Adipocyte (in vitro differentiated cells): Measurements from ENCODE around the gene SACM1L.

Experiments
- DNase-seq: peaks from one replicate; pipeline ENCODE4 v3.0.0-alpha.2; 2015; ENCODE audit warnings: low read depth
- H3K27me3 ChIP-seq: replicated peaks from 2 replicates; pipeline ENCODE4 v1.7.0; 2013; ENCODE audit warnings: mild to moderate bottlenecking, low read length, moderate library complexity; ENCODE audit not compliant: control insufficient read depth, insufficient read depth
- H3K36me3 ChIP-seq: 2 replicates; pipeline ENCODE4 v1.7.0; 2013; ENCODE audit warnings: low read length, mild to moderate bottlenecking, moderate library complexity; ENCODE audit not compliant: control insufficient read depth, insufficient read depth, severe bottlenecking
- H3K4me1 ChIP-seq: 2 replicates; pipeline ENCODE4 v1.7.0; 2013; ENCODE audit warnings: mild to moderate bottlenecking, low read length, moderate library complexity; ENCODE audit not compliant: control insufficient read depth, insufficient read depth
- H3K4me3 ChIP-seq: 2 replicates; pipeline ENCODE4 v1.7.0; 2013; ENCODE audit warnings: mild to moderate bottlenecking, low read length, moderate library complexity
- H3K9ac ChIP-seq: 2 replicates; pipeline ENCODE4 v1.7.0; 2013; ENCODE audit warnings: mild to moderate bottlenecking, low read length, moderate library complexity
- H3K9me3 ChIP-seq: 2 replicates; pipeline ENCODE4 v1.7.0; 2013; ENCODE audit warnings: mild to moderate bottlenecking, low read length, moderate library complexity; ENCODE audit not compliant: control insufficient read depth

Gene SACM1L

DNA sequence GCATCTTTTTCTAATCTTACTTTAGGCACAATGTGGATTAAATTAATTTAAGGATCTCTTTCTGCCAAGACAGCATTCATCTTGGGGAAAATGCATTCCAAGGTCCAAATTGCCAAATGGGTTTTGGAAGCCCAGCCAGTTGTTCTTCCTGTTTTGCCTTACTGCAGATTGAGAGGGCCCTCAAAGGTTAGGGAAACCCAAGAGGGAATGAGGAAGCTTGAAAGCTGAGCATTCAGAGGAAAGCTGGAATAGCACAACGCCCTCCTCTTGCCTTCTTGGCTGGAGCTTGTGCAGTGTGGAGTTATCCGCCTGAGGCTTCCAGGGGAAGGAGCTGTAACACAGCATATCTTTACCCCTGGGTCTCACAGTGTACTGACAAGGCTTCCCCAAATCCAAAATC is 18.2 kb upstream of the SACM1L start:
- Histone ChIP-seq H3K4me3 (no peak overlapping the region), H3K4me1 (peaks cover 44% of the 10 kb centered on the region), H3K9ac (peak overlapping the region; percentile 27), H3K36me3 (peaks cover 15% of the 10 kb centered on the region), H3K9me3 (no peaks in the 10 kb centered on the region), H3K27me3 (no peaks in the 10 kb centered on the region)
- peak; percentile 81 for DNase-seq

DNA sequence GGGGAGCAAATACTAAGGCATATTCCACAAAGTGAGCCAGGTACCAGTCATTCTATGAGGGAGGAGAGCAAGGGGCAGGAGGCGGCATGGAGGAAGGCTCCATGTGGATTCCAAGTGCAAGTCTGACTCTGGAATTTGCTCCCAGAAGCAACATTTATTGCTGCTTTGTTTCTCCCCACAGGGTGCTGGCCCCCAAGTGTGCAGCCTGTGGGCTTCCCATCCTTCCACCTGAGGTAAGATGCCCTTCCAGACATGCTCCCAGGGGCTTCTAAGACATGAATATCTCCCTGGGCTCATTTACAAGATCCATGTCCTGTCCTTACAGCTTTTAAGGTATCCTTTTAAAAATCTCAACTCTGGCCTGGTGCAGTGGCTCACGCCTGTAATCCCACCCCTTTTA is 15.9 kb upstream of the SACM1L start:
- no peaks in the 10 kb centered on the region for H3K9me3 ChIP-seq
- H3K4me1 ChIP-seq, result peaks cover 44% of the 10 kb centered on the region
- H3K9ac ChIP-seq, result no peak overlapping the region
- no peak for DNase-seq
- H3K27me3 ChIP-seq, result no peaks in the 10 kb centered on the region
- H3K36me3 ChIP-seq, result peaks cover 19% of the 10 kb centered on the region
- no peak overlapping the region for H3K4me3 ChIP-seq

DNA sequence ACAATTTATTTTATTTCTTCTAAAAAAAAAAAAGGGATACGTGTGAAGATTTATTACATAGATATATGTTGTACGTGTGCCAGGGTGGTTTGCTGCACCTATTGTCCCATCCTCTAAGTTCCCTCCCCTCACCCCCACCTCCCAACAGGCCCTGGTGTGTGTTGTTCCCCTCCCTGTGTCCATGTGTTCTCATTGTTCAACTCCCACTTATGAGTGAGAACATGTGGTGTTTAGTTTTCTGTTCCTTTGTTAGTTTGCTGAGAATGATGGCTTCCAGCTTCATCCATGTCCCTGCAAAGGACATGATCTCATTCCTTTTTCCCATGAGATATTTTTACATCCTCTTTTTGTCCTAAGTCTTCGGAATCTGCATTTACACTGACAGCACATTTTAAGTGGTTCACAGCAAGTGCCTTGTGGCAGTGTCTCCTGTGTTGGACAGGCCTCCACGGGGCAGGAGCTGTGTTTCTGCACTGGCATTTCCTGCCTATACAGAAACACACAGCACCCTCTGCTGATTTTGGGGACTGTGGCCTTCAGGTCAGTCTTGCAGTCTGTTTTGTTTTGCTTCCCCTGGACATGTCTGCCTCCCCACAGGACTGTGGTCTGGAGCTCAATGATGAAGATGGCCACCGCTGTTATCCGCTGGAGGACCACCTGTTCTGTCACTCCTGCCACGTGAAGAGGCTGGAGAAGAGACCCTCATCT is 12.7 kb upstream of the SACM1L start:
- Histone ChIP-seq H3K27me3 (no peaks in the 10 kb centered on the region), H3K36me3 (peaks cover 32% of the 10 kb centered on the region), H3K9ac (no peak overlapping the region), H3K4me1 (peaks cover 24% of the 10 kb centered on the region), H3K4me3 (no peak overlapping the region), H3K9me3 (no peaks in the 10 kb centered on the region)
- DNase-seq, result no peak

DNA sequence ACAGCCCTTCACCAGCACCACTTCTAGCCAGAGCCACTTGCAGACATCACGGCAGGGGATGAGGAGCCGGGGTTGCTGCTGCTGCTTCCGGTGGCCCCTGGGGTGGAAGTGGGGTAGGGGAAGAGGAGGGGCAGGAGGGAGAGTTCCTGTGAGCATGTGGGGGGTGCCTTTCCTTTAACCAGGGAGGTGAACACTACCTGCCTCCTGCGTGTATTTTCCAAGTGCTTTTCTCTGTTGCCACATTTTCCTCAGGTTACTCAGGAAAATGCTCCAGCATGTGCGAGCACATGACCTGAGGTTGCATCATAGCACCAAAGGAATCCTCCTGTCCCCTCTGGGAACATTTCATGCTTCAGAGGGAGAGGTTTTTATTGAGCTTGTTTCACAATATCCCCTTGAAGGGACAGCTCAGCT is 12.2 kb upstream of the SACM1L start:
- Histone ChIP-seq H3K27me3 (no peaks in the 10 kb centered on the region), H3K4me3 (no peak overlapping the region), H3K9me3 (no peaks in the 10 kb centered on the region), H3K9ac (no peak overlapping the region), H3K36me3 (peaks cover 32% of the 10 kb centered on the region), H3K4me1 (peaks cover 21% of the 10 kb centered on the region)
- peak; percentile 87 for DNase-seq

DNA sequence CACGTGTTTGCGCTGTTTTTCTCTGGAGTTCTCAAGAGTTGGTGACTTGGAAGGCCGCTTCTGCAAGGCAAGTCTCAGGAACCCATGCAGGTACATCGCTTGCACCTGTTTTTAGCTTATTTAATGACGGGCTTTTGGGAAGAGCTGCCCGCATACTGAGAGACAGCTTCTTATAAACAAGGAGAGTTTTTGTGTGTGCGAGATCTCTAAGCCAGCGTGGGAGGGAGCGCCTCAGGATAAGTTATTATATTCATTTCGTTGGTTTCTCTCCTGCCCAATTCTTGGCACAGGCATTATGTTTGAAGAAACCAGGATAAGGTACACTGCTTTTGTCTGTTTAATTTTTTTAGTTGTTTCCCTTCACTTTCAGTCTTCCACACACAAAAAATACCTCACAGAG is 11.4 kb upstream of the SACM1L start:
- no peaks in the 10 kb centered on the region for H3K27me3 ChIP-seq
- H3K9ac ChIP-seq, result no peak overlapping the region
- peaks cover 21% of the 10 kb centered on the region for H3K4me1 ChIP-seq
- DNase-seq, result no peak
- H3K4me3 ChIP-seq, result no peak overlapping the region
- no peaks in the 10 kb centered on the region for H3K9me3 ChIP-seq
- H3K36me3 ChIP-seq, result peaks cover 28% of the 10 kb centered on the region

DNA sequence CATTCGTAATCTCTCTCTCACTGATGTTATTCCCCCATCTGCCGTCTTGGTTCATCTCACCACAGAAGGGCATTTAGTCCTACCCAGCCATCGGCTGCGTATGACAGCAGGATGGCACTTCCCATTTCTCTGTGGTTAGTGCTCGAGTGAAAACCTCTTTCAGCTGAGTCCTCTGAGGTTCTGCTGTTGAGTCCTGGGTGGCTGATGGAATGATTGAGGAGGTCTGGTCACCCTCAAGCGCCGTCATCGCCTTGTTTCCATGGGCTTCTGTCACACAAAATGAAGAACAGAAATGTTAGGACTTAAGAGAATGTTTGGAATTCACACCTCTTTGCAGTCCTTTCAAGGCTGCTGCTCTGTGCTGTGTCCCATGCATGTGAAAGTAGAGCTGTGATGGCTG is 9.4 kb upstream of the SACM1L start:
- no peak for DNase-seq
- H3K4me1 ChIP-seq, result peaks cover 21% of the 10 kb centered on the region
- H3K4me3 ChIP-seq, result no peak overlapping the region
- H3K9ac ChIP-seq, result no peak overlapping the region
- H3K9me3 ChIP-seq, result no peaks in the 10 kb centered on the region
- peaks cover 18% of the 10 kb centered on the region for H3K36me3 ChIP-seq
- no peaks in the 10 kb centered on the region for H3K27me3 ChIP-seq

DNA sequence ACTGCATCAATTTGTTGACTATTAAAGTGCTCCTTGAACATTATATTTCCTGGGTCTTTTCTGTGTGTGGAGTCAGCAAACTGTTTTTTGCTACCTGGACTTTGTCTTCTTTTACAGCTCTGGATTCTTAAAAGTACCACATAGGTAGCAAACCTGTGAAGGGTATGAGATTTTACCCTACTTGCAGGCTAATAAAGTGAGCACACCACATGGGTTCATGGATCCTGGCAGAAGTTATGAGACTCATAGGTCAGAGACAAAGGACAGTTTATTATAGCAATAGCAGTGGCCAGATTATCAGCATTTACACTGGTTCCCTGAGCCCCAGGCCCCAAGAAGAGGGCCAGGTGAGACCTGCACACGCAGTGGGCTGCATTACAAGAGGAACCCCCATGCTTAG is 8.0 kb upstream of the SACM1L start:
- Histone ChIP-seq H3K36me3 (peaks cover 16% of the 10 kb centered on the region), H3K9ac (no peak overlapping the region)
- DNase-seq, result no peak

DNA sequence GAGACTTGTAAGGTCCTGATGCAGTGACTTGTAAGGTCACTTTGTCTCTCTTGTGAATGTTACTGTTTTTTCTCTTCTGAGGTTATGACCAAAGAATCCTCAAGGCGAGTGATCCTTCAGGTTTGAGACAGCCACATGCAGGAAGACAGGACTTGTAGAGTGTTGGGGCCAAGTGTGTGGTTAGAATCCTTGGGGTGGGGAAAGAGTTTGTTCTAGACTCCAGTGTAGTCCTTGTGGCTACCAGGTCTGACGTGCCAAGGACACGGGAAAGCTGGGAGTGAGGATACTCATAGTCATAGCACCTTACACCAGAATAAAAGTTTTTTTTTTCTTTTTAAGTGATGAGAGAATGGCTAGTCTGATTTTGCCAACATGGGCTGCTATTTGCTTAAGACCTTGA is 7.3 kb upstream of the SACM1L start:
- DNase-seq, result no peak
- Histone ChIP-seq H3K27me3 (no peaks in the 10 kb centered on the region), H3K4me1 (peaks cover 16% of the 10 kb centered on the region), H3K4me3 (no peak overlapping the region), H3K9me3 (no peaks in the 10 kb centered on the region), H3K9ac (no peak overlapping the region), H3K36me3 (peaks cover 16% of the 10 kb centered on the region)

More for the DNA sequence above, 8.0 kb upstream of the SACM1L start:
- H3K4me1 ChIP-seq, result peaks cover 21% of the 10 kb centered on the region
- no peaks in the 10 kb centered on the region for H3K9me3 ChIP-seq
- H3K4me3 ChIP-seq, result no peak overlapping the region
- H3K27me3 ChIP-seq, result no peaks in the 10 kb centered on the region

DNA sequence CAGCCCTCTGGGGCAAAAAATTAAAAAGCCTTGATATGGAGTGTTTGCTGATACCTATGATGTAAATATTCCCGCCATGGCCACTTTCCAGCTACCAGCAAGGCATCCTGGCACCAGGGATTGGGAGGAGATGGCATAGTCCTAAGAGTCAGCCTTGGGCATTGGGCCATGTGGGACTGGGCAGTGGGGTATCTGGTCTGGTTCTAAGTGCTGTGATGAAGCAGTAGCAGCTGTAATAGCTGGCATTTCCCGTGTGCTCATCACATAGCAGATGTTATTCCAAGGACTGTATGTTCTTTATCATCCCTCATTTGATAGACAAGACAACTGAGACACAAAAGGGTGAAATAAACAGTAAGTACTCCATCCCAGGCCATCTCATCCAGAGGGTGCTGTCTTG is 6.9 kb upstream of the SACM1L start:
- Histone ChIP-seq H3K36me3 (peaks cover 16% of the 10 kb centered on the region), H3K4me1 (peaks cover 12% of the 10 kb centered on the region), H3K9ac (no peak overlapping the region), H3K4me3 (no peak overlapping the region), H3K27me3 (no peaks in the 10 kb centered on the region), H3K9me3 (no peaks in the 10 kb centered on the region)
- no peak for DNase-seq

DNA sequence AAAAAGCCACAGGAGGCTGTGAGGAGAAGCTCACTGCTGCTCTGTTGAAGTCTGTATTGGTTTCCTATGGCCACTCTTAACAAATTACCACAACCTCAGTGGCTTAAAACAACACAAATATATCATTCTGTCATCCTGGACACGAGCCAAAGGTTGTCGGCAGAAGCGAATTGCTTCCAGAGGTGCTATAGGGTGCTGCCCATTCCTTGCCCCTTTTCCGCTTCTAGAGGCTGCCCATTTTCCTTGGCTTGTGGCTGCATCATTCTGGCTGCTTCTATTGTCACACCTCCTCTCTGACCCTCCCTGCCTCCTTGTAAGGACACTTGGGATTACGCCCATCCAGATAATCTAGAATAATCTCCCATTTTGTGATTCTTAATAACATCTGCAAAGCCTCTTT is 6.4 kb upstream of the SACM1L start:
- H3K4me1 ChIP-seq, result peaks cover 7% of the 10 kb centered on the region
- no peaks in the 10 kb centered on the region for H3K27me3 ChIP-seq
- DNase-seq, result no peak
- no peaks in the 10 kb centered on the region for H3K9me3 ChIP-seq
- H3K4me3 ChIP-seq, result no peak overlapping the region
- H3K9ac ChIP-seq, result no peak overlapping the region
- peaks cover 16% of the 10 kb centered on the region for H3K36me3 ChIP-seq

DNA sequence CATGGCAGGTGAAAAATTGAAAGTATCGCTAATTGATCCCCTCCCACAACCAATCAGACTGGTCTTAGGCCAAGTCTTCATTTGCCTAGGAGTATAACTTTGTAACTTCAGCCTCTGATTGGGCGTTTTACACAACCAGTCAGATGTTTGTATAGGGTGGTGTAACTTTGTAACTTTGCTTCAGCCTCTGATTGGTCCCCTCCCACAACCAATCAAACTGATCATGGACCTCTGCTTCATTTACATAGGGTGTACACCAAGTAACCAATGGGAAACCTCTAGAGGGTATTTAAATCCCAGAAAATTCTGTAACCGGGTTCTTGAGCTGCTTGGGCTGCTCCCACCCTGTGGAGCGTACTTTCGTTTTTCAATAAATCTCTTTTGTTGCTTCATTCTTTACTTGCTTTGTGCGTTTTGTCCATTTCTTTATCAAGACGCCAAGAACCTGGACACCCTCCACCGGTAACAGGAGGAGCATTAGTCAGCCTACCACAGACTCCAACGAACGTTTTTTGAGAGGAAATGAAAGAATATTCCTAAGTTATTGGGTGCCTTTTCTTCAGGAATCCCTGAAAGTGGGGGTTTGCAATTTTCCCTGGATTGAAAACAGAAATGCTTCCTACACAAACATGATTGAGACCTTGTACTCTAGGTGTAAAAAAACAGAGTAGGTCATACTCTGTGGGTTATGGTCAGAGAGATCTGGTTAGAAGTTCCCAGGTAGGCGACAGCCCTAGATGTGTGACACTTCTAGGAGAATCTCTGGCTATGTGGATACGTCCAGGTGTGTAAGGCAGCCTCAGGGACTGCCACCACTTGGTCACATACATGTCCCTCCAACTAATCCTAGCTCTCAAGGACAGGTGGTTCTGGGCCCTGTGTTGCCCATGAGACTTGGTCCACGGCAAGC is 5.5 kb upstream of the SACM1L start:
- peaks cover 8% of the 10 kb centered on the region for H3K36me3 ChIP-seq
- no peak overlapping the region for H3K4me3 ChIP-seq

More for the DNA sequence above, 5.5 kb upstream of the SACM1L start:
- Histone ChIP-seq H3K4me1 (peaks cover 6% of the 10 kb centered on the region), H3K27me3 (no peaks in the 10 kb centered on the region), H3K9ac (no peak overlapping the region), H3K9me3 (no peaks in the 10 kb centered on the region)
- no peak for DNase-seq
